Measurements from ENCODE around the gene ALDH2.
"Not testable (repeated sequence)": the region's sequence is repeated elsewhere in the genome, so short reads cannot be mapped to it uniquely, and the experiment has no call there.

The ALDH2 gene

DNA sequence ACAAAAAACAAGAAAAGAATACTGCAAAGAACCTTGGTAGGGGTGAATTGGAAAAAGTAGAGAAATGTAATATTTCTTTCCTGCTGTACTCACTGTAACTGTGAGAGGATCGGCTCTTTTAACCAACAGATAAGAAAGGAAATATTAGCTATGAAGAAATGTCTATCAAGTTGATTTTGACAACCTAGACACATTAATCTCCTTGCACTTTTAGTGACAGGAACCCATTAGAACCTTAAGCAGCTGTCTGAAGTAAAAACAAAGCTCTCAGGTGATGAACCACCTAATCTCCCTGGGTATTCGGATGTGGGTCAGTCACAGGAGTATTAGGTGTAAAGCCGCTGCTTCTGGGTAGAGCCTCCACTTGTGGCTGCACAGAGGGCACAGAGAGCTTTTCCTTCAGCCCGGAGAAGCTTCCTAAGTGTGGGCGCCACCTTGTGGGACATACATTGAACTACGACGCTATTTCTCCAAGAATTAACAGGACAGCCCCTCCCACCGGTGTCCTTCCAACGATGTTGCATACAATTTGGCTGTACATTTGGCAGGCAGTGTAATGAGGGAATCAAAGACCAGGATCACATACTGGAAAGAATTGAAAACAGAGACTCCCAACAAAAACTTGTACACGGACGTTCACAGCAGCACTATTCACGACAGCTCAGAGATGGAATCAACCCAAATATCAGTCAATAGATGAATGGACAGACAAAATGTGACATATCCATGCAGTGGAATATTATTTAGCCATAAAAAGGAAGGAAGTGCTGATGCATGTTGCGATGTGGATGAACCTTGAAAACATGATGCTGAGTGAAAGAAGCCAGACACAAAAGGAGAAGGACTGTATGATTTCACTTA is 46.4 kb downstream of the ALDH2 start:
- H3K4me3 ChIP-seq (ENCODE audit: low read depth, low read length), result no peak overlapping the region
- in situ Hi-C loops (cut with HindIII; ENCODE audit: low sequenced_read_pairs), result no loop called here
- DNase-seq (ENCODE audit: low read depth), result peak; percentile 78
- TF ChIP-seq, protein P1, sequence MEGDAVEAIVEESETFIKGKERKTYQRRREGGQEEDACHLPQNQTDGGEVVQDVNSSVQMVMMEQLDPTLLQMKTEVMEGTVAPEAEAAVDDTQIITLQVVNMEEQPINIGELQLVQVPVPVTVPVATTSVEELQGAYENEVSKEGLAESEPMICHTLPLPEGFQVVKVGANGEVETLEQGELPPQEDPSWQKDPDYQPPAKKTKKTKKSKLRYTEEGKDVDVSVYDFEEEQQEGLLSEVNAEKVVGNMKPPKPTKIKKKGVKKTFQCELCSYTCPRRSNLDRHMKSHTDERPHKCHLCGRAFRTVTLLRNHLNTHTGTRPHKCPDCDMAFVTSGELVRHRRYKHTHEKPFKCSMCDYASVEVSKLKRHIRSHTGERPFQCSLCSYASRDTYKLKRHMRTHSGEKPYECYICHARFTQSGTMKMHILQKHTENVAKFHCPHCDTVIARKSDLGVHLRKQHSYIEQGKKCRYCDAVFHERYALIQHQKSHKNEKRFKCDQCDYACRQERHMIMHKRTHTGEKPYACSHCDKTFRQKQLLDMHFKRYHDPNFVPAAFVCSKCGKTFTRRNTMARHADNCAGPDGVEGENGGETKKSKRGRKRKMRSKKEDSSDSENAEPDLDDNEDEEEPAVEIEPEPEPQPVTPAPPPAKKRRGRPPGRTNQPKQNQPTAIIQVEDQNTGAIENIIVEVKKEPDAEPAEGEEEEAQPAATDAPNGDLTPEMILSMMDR (IDR thresholded peaks at IDR 0.05; ENCODE audit: low read depth, low read length, missing control alignments), result peak; percentile 79

DNA sequence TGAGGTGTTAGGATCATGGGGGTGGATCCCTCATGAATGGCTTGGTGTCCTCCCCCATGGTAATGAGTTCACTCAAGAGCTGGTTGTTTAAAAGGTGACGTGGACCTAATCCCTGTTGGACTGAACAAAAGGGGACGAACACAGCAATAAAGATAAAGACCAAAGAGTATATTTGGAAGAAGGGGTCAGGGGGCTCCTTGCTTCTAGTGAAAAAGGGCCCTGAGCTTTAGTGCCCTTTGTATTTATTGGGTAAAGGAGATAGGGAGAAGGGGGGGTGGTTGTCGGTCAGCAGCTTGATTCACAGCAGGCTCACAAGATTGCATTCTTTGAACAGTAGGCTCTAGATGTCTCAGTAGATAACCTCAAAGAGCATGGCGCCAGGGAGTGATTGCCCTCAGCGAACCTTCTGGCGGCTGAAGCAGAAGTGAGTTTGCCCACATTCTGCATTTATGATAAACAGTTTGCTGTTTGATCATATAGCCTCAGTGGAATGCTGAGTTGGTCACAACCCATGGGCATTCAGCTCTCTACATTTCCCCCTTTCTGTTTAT is 49.4 kb downstream of the ALDH2 start:
- in situ Hi-C loops (cut with HindIII; ENCODE audit: low sequenced_read_pairs), result no loop called here
- DNase-seq (ENCODE audit: low read depth), result no peak
- TF ChIP-seq, protein P1 (IDR thresholded peaks at IDR 0.05; ENCODE audit: low read depth, low read length, missing control alignments), result no peak
- H3K4me3 ChIP-seq (ENCODE audit: low read depth, low read length), result no peak overlapping the region

DNA sequence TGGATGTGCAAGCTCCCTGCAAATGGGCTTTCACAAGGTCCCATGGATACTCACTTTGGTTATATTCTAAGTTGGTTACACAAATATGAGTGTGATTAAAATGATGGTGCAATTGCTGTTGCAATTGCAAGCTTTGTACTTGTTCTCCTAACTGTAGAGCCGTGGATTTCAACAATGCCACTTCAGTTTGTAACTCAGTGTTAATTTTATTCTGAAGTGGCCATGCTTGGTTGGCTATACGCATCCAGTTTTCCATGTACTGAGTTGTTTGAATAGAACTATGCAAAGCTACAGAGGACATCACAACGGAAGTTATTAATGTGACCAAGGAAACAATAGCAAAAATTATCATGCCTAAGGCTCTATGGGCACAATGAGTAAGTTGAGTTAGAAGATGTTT is 50.2 kb downstream of the ALDH2 start:
- H3K4me3 ChIP-seq (ENCODE audit: low read depth, low read length); DNase-seq (ENCODE audit: low read depth); in situ Hi-C loops (cut with HindIII; ENCODE audit: low sequenced_read_pairs): not testable (repeated sequence)

DNA sequence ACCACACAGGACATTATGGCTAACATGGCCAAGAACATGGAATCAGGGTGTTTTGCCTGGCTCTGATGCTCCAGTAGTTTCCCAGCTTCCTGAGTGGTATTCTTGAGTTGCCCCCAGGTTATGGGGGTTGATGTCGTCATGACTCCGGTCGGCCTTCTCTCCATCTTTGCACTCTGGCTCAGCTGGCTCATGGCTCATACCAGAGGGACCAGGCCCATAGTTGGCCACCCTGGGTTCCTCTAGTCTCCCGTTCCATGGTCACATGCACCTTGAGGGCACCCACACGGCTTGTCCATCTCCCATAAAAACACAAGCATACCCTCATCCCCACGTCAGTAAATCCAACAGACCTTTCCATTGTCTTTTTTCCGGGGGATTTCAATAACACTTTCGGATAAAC is 51.6 kb downstream of the ALDH2 start:
- TF ChIP-seq, protein P1 (IDR thresholded peaks at IDR 0.05; ENCODE audit: low read depth, low read length, missing control alignments), result no peak
- no peak for DNase-seq (ENCODE audit: low read depth)
- in situ Hi-C loops (cut with HindIII; ENCODE audit: low sequenced_read_pairs), result no loop called here
- H3K4me3 ChIP-seq (ENCODE audit: low read depth, low read length), result no peak overlapping the region

DNA sequence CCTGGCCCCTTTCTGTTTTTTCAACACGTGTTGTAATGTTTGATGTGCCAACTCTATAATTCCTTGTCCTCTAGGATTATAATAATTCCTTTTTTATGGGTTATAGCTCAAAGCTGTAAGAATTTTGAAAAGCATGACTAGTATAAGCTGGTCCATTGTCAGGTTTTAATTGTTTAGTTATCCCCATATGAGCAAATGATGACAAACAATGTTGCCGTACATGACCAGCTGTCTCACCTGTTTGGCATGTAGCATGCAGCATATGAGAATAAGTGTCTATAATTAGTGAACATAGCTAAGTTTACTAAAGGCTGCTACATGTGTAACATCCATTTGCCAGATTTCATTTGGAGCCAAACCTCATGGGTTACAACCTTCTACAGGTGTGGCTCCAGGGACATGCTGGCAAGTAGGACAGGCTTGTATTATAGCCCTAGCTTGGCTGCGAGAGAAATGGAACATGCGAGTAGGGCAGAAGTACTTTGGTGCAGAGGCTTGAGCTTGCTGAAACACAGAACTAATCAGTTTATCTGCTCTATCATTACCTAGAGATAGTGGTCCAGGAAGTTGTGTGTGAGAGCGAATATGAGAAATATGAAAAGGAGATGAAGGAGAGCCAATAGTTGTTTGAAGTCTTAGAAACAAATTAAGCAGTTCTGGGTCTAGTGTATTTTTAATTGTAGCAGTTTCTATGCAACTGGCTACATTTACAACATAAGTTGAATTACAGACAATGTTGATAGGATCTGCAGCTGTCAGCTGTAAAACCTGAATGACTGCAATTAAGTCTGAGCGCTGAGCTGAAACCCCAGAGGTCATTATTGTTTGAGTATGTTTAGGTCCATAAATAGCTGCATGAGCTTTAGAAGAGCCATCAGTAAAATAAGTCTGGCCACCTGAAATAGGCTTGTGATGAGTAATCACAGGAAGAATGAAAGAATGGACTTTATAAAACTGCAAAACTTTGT is 52.7 kb downstream of the ALDH2 start:
- no peak overlapping the region for H3K4me3 ChIP-seq (ENCODE audit: low read depth, low read length)
- TF ChIP-seq, protein P1 (IDR thresholded peaks at IDR 0.05; ENCODE audit: low read depth, low read length, missing control alignments), result no peak
- in situ Hi-C loops (cut with HindIII; ENCODE audit: low sequenced_read_pairs), result no loop called here
- no peak for DNase-seq (ENCODE audit: low read depth)

DNA sequence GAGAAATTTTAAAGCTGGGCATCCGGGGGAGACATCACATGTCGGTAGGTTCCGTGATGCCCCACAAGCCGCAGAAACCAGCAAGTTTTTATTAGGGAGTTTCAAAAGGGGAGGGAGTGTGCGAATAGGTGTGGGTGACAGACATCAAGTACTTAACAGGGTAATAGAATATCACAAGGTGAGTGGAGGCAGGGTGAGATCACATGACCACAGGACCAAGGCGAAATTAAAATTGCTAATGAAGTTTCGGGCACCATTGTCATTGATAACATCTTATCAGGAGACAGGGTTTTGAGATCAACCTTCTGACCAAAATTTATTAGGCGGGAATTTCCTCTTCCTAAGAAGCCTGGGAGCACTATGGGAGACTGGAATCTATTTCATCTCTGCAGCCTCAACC is 54.1 kb downstream of the ALDH2 start:
- DNase-seq (ENCODE audit: low read depth); in situ Hi-C loops (cut with HindIII; ENCODE audit: low sequenced_read_pairs); H3K4me3 ChIP-seq (ENCODE audit: low read depth, low read length): not testable (repeated sequence)

DNA sequence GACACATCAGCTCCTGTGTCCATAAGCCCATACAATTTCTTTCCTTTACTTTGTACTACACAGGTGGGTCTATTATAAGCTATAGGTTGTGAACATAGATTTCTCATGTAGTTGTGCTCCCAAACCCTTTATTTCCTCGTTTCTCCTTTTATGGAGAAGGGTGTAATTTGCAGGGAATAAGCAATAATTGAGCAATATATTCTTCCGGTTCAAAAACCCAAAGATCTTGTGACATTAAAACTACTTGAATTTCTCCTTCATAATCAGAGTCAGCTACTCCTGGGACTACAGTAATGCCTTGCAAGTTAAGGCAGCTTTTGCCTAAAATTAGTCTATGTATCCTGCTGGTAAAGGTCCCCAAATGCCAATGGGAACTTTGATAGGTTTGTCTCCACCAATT is 56.2 kb downstream of the ALDH2 start:
- H3K4me3 ChIP-seq (ENCODE audit: low read depth, low read length), result no peak overlapping the region
- in situ Hi-C loops (cut with HindIII; ENCODE audit: low sequenced_read_pairs), result no loop called here
- no peak for DNase-seq (ENCODE audit: low read depth)
- TF ChIP-seq, protein P1 (IDR thresholded peaks at IDR 0.05; ENCODE audit: low read depth, low read length, missing control alignments), result no peak
